WTC11 (cell line): ENCODE measurements around the gene CD247. TPM values are rescaled to one million over a fixed set of nuclear protein-coding genes. Genes with fewer than 3 reads are reported as not detected.
A peak's percentile ranks its signal among the peaks of the same experiment; 100 is the strongest.

Experiments used
- ATAC-seq: fragments of 200-7000 bp; cut with Tn5 transposase; 2 replicates; pipeline ENCODE4 v1.10.0; 2021; ENCODE audit warnings: mild to moderate bottlenecking, moderate library complexity
- CTCF ChIA-PET: fragments of 300-600 bp; sonication (Branson Sonifier 250); formaldehyde crosslinking; loops from one replicate; lab custom pipeline; 2021; ENCODE audit warnings: antibody characterized with exemption; lab: Charles Lee
- POLR2A ChIA-PET: fragments of 350-600 bp; sonication (Branson Sonifier 250); formaldehyde crosslinking; loops from one replicate; lab custom pipeline; 2021; ENCODE audit warnings: antibody characterized with exemption; lab: Charles Lee
- DNase-seq: peaks from one replicate; pipeline ENCODE4 v3.0.0; 2021; ENCODE audit warnings: low spot score
- H3K27ac Mint-ChIP-seq: 2 replicates; pipeline ENCODE4 v1.8.0; 2021; ENCODE audit warnings: mixed read lengths
- H3K27me3 Mint-ChIP-seq: 2 replicates; pipeline ENCODE4 v1.8.0; 2021; ENCODE audit warnings: low read depth, mild to moderate bottlenecking, moderate library complexity, mixed read lengths
- H3K36me3 Mint-ChIP-seq: 2 replicates; pipeline ENCODE4 v1.8.0; 2021; ENCODE audit warnings: mixed read lengths
- H3K4me1 Mint-ChIP-seq: 2 replicates; pipeline ENCODE4 v1.8.0; 2022; ENCODE audit warnings: mixed read lengths
- H3K4me3 Mint-ChIP-seq: 2 replicates; pipeline ENCODE4 v1.8.0; 2021; ENCODE audit warnings: mild to moderate bottlenecking, moderate library complexity, mixed read lengths
- H3K9me3 Mint-ChIP-seq: 2 replicates; pipeline ENCODE4 v1.8.0; 2021; ENCODE audit warnings: mixed read lengths
- ATF2 ChIP-seq: sonication (generic); formaldehyde crosslinking; IDR thresholded peaks from 2 replicates; pipeline ENCODE4 v1.8.1; 2022; ENCODE audit warnings: low read depth, missing genetic modification reagents, borderline replicate concordance
- CREB1 ChIP-seq: sonication (generic); formaldehyde crosslinking; IDR thresholded peaks from 2 replicates; pipeline ENCODE4 v1.8.0; 2023; ENCODE audit warnings: mild to moderate bottlenecking, missing genetic modification reagents
- E2F1 ChIP-seq: sonication (generic); formaldehyde crosslinking; IDR thresholded peaks from 2 replicates; pipeline ENCODE4 v1.8.0; 2022; ENCODE audit warnings: mild to moderate bottlenecking, missing genetic modification reagents
- E2F4 ChIP-seq: sonication (generic); formaldehyde crosslinking; IDR thresholded peaks from 2 replicates; pipeline ENCODE4 v1.8.1; 2022; ENCODE audit warnings: low read depth, mild to moderate bottlenecking, moderate library complexity, missing genetic modification reagents, borderline replicate concordance
- EMX1 ChIP-seq: fragments of 250-450 bp; sonication (Bioruptor Pico); IDR thresholded peaks from 2 replicates; pipeline ENCODE4 v1.8.0; 2021; ENCODE audit warnings: mild to moderate bottlenecking
- ETV6 ChIP-seq: sonication (generic); formaldehyde crosslinking; IDR thresholded peaks from 2 replicates; pipeline ENCODE4 v1.8.1; 2022; ENCODE audit warnings: mild to moderate bottlenecking, missing genetic modification reagents
- FOXK1 ChIP-seq: sonication (generic); formaldehyde crosslinking; IDR thresholded peaks from 2 replicates; pipeline ENCODE4 v1.8.0; 2022; ENCODE audit warnings: mild to moderate bottlenecking, moderate library complexity, missing genetic modification reagents
- FOXP1 ChIP-seq: sonication (generic); formaldehyde crosslinking; IDR thresholded peaks from 2 replicates; pipeline ENCODE4 v1.8.0; 2022; ENCODE audit warnings: missing genetic modification reagents, mild to moderate bottlenecking, moderate library complexity, borderline replicate concordance
- GABPB1 ChIP-seq: sonication (generic); formaldehyde crosslinking; IDR thresholded peaks from 2 replicates; pipeline ENCODE4 v1.8.1; 2023; ENCODE audit warnings: mild to moderate bottlenecking, missing genetic modification reagents
- MAX ChIP-seq: sonication (generic); formaldehyde crosslinking; IDR thresholded peaks from 2 replicates; pipeline ENCODE4 v1.8.0; 2022; ENCODE audit warnings: mild to moderate bottlenecking, missing genetic modification reagents
- MLX ChIP-seq: sonication (generic); formaldehyde crosslinking; IDR thresholded peaks from 2 replicates; pipeline ENCODE4 v1.8.1; 2023; ENCODE audit warnings: mild to moderate bottlenecking, missing genetic modification reagents, moderate library complexity
- NFE2L1 ChIP-seq: sonication (generic); formaldehyde crosslinking; IDR thresholded peaks from 2 replicates; pipeline ENCODE4 v1.8.1; 2023; ENCODE audit warnings: missing genetic modification reagents
- NFYB ChIP-seq: sonication (generic); formaldehyde crosslinking; conservative IDR thresholded peaks from 2 replicates; pipeline ENCODE4 v1.8.0; 2022; ENCODE audit warnings: low read depth, missing genetic modification reagents
- NR1H2 ChIP-seq: sonication (generic); formaldehyde crosslinking; IDR thresholded peaks from 2 replicates; pipeline ENCODE4 v1.9.0; 2021; ENCODE audit warnings: mild to moderate bottlenecking, moderate library complexity, missing genetic modification reagents
- PREB ChIP-seq: sonication (generic); formaldehyde crosslinking; IDR thresholded peaks from 2 replicates; pipeline ENCODE4 v1.8.1; 2022; ENCODE audit warnings: mild to moderate bottlenecking, missing genetic modification reagents, moderate library complexity, borderline replicate concordance
- SOX15 ChIP-seq: fragments of 250-450 bp; sonication (Bioruptor Pico); IDR thresholded peaks from 2 replicates; pipeline ENCODE4 v1.9.0; 2021; ENCODE audit warnings: mild to moderate bottlenecking
- SP1 ChIP-seq: sonication (generic); formaldehyde crosslinking; conservative IDR thresholded peaks from 2 replicates; pipeline ENCODE4 v1.8.1; 2022; ENCODE audit warnings: missing genetic modification reagents
- ZNF121 ChIP-seq: sonication (generic); formaldehyde crosslinking; IDR thresholded peaks from 2 replicates; pipeline ENCODE4 v1.8.0; 2023; ENCODE audit warnings: missing genetic modification reagents
- ZNF317 ChIP-seq: sonication (generic); formaldehyde crosslinking; IDR thresholded peaks from 2 replicates; pipeline ENCODE4 v1.8.1; 2023; ENCODE audit warnings: low read depth, mild to moderate bottlenecking, moderate library complexity, missing genetic modification reagents, borderline replicate concordance
- ZNF423 ChIP-seq: fragments of 250-450 bp; sonication (Bioruptor Pico); IDR thresholded peaks from 2 replicates; pipeline ENCODE4 v2.1.2; 2022; ENCODE audit warnings: mild to moderate bottlenecking, moderate library complexity
- ZSCAN18 ChIP-seq: fragments of 250-450 bp; sonication (Bioruptor Pico); IDR thresholded peaks from 2 replicates; pipeline ENCODE4 v2.1.2; 2022; ENCODE audit warnings: mild to moderate bottlenecking, moderate library complexity
- total RNA-seq: library from RNA; stranded (reverse); gene quantifications from 3 replicates; pipeline ENCODE4 v1.2.3, GENCODE V29; 2021

The CD247 gene
- total RNA-seq, 1 experiment from 2014 or later, result 1.8 TPM

GRCh38 chr1:167454894-167455785 is 63.2 kb downstream of the CD247 start (continued):
- TF ChIP-seq ZSCAN18 (CRISPR knock-in tag) (no peak), ATF2 (CRISPR knock-in tag) (no peak), FOXP1 (CRISPR knock-in tag) (no peak), CREB1 (no peak)

GRCh38 chr1:167454304-167454893 is 63.9 kb downstream of the CD247 start:
- POLR2A ChIA-PET, result interaction anchor here (1.0 kb wide), 1 partner anchor 35 kb away, joined by 5 read pairs; no protein-coding TSS in a partner anchor
- H3K9me3 Mint-ChIP-seq, result no peaks in the 10 kb centered on the region
- H3K27ac Mint-ChIP-seq, result no peak overlapping the region

DNA sequence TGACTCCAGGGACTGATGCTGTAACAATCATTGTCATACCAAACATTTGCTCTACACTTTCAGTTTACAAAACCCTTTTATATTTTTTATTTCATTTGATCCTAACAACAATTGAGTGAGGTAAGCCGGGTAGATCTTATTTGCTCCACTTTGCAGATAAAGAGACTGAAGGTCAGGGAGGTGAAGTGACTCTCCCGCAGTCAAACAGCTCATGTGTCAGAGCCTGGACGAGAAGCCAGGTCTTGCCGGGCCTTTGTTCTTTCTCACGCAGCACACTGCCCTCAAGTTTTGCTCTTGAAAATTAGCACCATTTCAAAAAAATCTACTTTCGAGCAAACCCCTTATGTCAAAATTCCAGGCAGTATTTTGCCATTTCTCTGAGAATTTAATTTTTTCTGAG is 65.2 kb downstream of the CD247 start:
- no peak overlapping the region for H3K27ac Mint-ChIP-seq
- no peak overlapping the region for H3K4me3 Mint-ChIP-seq
- H3K27me3 Mint-ChIP-seq, result peaks cover 41% of the 10 kb centered on the region
- POLR2A ChIA-PET, result interaction anchor here (0.6 kb wide), 1 partner anchor 139 kb away, joined by 3 read pairs; no protein-coding TSS in a partner anchor
- CTCF ChIA-PET, result no interaction called here
- ATAC-seq (no peak), DNase-seq (no peak)
- H3K36me3 Mint-ChIP-seq, result no peaks in the 10 kb centered on the region
- H3K4me1 Mint-ChIP-seq, result peaks cover 22% of the 10 kb centered on the region
- no peaks in the 10 kb centered on the region for H3K9me3 Mint-ChIP-seq
- TF ChIP-seq SOX15 (CRISPR knock-in tag) (no peak), E2F4 (CRISPR knock-in tag) (no peak), NR1H2 (CRISPR knock-in tag) (no peak), FOXK1 (CRISPR knock-in tag) (no peak), NFE2L1 (no peak), EMX1 (CRISPR knock-in tag) (no peak), ZNF121 (no peak), ZNF317 (CRISPR knock-in tag) (no peak), MAX (CRISPR knock-in tag) (no peak), MLX (CRISPR knock-in tag) (no peak), NFYB (CRISPR knock-in tag) (no peak), SP1 (no peak), GABPB1 (CRISPR knock-in tag) (no peak), FOXP1 (CRISPR knock-in tag) (no peak), CREB1 (no peak), PREB (CRISPR knock-in tag) (no peak), E2F1 (no peak), ZNF423 (CRISPR knock-in tag) (no peak), ETV6 (CRISPR knock-in tag) (no peak)

More at GRCh38 chr1:167454304-167454893, 63.9 kb downstream of the CD247 start:
- H3K36me3 Mint-ChIP-seq, result no peaks in the 10 kb centered on the region
- peaks cover 46% of the 10 kb centered on the region for H3K27me3 Mint-ChIP-seq
- CTCF ChIA-PET, result interaction anchor here (0.8 to 3.9 kb wide), 22 partner anchors 11 to 544 kb away, joined by 3 to 33 read pairs (median 6); partner anchors contain the start of genes CREG1 and POU2F1
- TF ChIP-seq MAX (CRISPR knock-in tag) (0 out of 2 replicates have a peak, but pooled peaks have one; percentile 5), ZNF423 (CRISPR knock-in tag) (no peak)
- DNase-seq (peak; percentile 64), ATAC-seq (peak; percentile 73)
- peak overlapping the region; percentile 64 for H3K4me3 Mint-ChIP-seq
- peaks cover 24% of the 10 kb centered on the region for H3K4me1 Mint-ChIP-seq
